Neural cell (in vitro differentiated cells): ENCODE data around the gene NR1H2.

Experiments used
- EP300 ChIP-seq: fragments of 450-650 bp; conservative IDR thresholded peaks from 2 replicates; pipeline ENCODE4 v1.6.1; 2014; ENCODE audit warnings: antibody characterized with exemption, mild to moderate bottlenecking, moderate library complexity; ENCODE audit not compliant: poor library complexity, severe bottlenecking
- EZH2 ChIP-seq: fragments of 200-600, 300-800 bp; shearing (Covaris generic), sonication (generic); IDR thresholded peaks from 2 replicates; pipeline ENCODE4 v1.6.1; 2014; ENCODE audit warnings: antibody characterized with exemption, low read length, borderline replicate concordance, mild to moderate bottlenecking; ENCODE audit not compliant: insufficient read depth, poor library complexity, severe bottlenecking
- MXI1 ChIP-seq: fragments of 450-650 bp; conservative IDR thresholded peaks from 2 replicates; pipeline ENCODE4 v1.6.1; 2014; ENCODE audit warnings: antibody characterized with exemption, mild to moderate bottlenecking; ENCODE audit not compliant: poor library complexity, severe bottlenecking
- POLR2AphosphoS5 ChIP-seq: IDR thresholded peaks from 2 replicates; pipeline ENCODE4 v1.6.1; 2012
- SMC3 ChIP-seq: fragments of 450-650 bp; conservative IDR thresholded peaks from 2 replicates; pipeline ENCODE4 v1.6.1; 2014; ENCODE audit warnings: antibody characterized with exemption, mild to moderate bottlenecking, moderate library complexity; ENCODE audit not compliant: poor library complexity
- TAF1 ChIP-seq: IDR thresholded peaks from 2 replicates; pipeline ENCODE4 v1.6.1; 2012; ENCODE audit warnings: low read depth
- TF ChIP-seq, protein P1 (sequence below): fragments of 450-650 bp; IDR thresholded peaks from 2 replicates; pipeline ENCODE4 v1.5.1; 2014; ENCODE audit warnings: antibody characterized with exemption, mild to moderate bottlenecking, moderate library complexity; ENCODE audit not compliant: poor library complexity, severe bottlenecking

DNA sequence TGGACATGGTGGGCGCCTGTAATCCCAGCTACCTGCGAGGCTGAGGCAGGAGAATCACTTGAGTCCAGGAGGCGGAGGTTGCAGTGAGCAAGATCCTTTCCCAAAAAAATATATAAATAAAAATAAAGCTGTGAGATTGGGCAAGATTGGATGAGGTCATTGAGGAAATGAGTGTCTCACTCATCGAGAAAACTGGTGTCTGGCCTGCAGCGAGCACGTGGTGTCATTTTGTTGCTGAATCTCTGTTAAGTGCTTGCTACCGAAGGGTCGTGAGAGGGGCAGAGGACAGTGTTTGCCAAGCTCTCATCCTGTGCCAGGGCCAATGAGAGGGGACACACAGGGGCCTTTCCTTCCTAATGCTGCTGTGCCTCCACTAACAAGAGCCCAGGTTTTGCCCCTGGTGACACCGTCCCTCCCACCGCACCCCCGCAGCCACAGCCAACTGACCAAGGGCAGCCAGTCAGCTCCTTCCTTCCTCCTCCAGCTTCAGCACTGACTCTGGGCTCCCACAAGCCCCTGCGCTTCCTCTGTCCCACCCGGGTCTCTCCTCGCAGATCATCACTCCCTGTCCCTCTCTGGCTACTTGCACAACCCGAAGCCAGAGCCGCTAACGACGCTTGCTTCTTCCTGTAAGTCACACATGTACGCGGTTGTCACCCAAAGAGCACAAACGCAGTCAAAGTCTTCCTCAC is 11.1 kb downstream of the NR1H2 start:
- TF ChIP-seq TAF1 (no peak), MXI1 (no peak), POLR2AphosphoS5 (no peak), SMC3 (no peak), EP300 (no peak), EZH2 (no peak)
- TF ChIP-seq, protein P1, sequence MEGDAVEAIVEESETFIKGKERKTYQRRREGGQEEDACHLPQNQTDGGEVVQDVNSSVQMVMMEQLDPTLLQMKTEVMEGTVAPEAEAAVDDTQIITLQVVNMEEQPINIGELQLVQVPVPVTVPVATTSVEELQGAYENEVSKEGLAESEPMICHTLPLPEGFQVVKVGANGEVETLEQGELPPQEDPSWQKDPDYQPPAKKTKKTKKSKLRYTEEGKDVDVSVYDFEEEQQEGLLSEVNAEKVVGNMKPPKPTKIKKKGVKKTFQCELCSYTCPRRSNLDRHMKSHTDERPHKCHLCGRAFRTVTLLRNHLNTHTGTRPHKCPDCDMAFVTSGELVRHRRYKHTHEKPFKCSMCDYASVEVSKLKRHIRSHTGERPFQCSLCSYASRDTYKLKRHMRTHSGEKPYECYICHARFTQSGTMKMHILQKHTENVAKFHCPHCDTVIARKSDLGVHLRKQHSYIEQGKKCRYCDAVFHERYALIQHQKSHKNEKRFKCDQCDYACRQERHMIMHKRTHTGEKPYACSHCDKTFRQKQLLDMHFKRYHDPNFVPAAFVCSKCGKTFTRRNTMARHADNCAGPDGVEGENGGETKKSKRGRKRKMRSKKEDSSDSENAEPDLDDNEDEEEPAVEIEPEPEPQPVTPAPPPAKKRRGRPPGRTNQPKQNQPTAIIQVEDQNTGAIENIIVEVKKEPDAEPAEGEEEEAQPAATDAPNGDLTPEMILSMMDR, result no peak
